HEK293T (cell line): Measurements from ENCODE around the gene FAM47E.

ENCODE experiments used
- CTCF ChIA-PET: fragments of 350-600 bp; formaldehyde crosslinking; extraction: SDS; loops from one replicate; lab custom pipeline; 2021; ENCODE audit warnings: antibody characterized with exemption, inconsistent platforms; lab: Yijun Ruan, JAX
- POLR2A ChIA-PET: fragments of 350-600 bp; formaldehyde crosslinking; extraction: SDS; loops from one replicate; lab custom pipeline; 2020; ENCODE audit warnings: antibody characterized with exemption, inconsistent platforms; lab: Yijun Ruan, JAX
- DNase-seq: peaks from one replicate; pipeline ENCODE4 v3.0.0; 2012; ENCODE audit warnings: mixed read lengths; ENCODE audit errors: extremely low spot score
- ARNT ChIP-seq: fragments of 450-650 bp; IDR thresholded peaks from 2 replicates; pipeline ENCODE4 v1.6.1; 2017; ENCODE audit warnings: mild to moderate bottlenecking
- BHLHE40 ChIP-seq: fragments of 450-650 bp; IDR thresholded peaks from 2 replicates; pipeline ENCODE4 v1.6.1; 2016; ENCODE audit warnings: mild to moderate bottlenecking, moderate library complexity, borderline replicate concordance
- CTBP1 ChIP-seq: fragments of 450-650 bp; IDR thresholded peaks from 2 replicates; pipeline ENCODE4 v1.6.1; 2016; ENCODE audit warnings: borderline replicate concordance
- ELF4 ChIP-seq: fragments of 450-650 bp; IDR thresholded peaks from 2 replicates; pipeline ENCODE4 v1.6.1; 2017; ENCODE audit warnings: antibody characterized with exemption
- FOXA1 ChIP-seq: fragments of 450-650 bp; IDR thresholded peaks from 2 replicates; pipeline ENCODE4 v1.6.1; 2016; ENCODE audit warnings: mild to moderate bottlenecking
- FOXK2 ChIP-seq: fragments of 450-650 bp; IDR thresholded peaks from 2 replicates; pipeline ENCODE4 v1.6.1; 2016; ENCODE audit warnings: mild to moderate bottlenecking
- FOXM1 ChIP-seq: fragments of 450-650 bp; IDR thresholded peaks from 2 replicates; pipeline ENCODE4 v1.6.1; 2017; ENCODE audit warnings: mild to moderate bottlenecking, borderline replicate concordance
- HDGF ChIP-seq: fragments of 450-650 bp; IDR thresholded peaks from 2 replicates; pipeline ENCODE4 v1.6.1; 2017; ENCODE audit warnings: antibody characterized with exemption, borderline replicate concordance
- L3MBTL2 ChIP-seq: fragments of 450-650 bp; conservative IDR thresholded peaks from 2 replicates; pipeline ENCODE4 v1.6.1; 2016; ENCODE audit warnings: mild to moderate bottlenecking
- LEF1 ChIP-seq: fragments of 450-650 bp; IDR thresholded peaks from 2 replicates; pipeline ENCODE4 v1.6.1; 2017; ENCODE audit warnings: mild to moderate bottlenecking, borderline replicate concordance
- NFRKB ChIP-seq: fragments of 450-650 bp; IDR thresholded peaks from 2 replicates; pipeline ENCODE4 v1.6.1; 2016; ENCODE audit warnings: mild to moderate bottlenecking, moderate library complexity
- SP1 ChIP-seq: fragments of 450-650 bp; IDR thresholded peaks from 2 replicates; pipeline ENCODE4 v1.6.1; 2017
- SUZ12 ChIP-seq: fragments of 450-650 bp; IDR thresholded peaks from 2 replicates; pipeline ENCODE4 v1.6.1; 2016; ENCODE audit warnings: mild to moderate bottlenecking
- TARDBP ChIP-seq: fragments of 450-650 bp; IDR thresholded peaks from 2 replicates; pipeline ENCODE4 v1.6.1; 2016
- ZNF384 ChIP-seq: fragments of 450-650 bp; IDR thresholded peaks from 2 replicates; pipeline ENCODE4 v1.6.1; 2016
- TF ChIP-seq, protein P1 (sequence below): fragments of 450-650 bp; IDR thresholded peaks from 2 replicates; pipeline ENCODE4 v1.6.1; 2016

FAM47E gene

DNA sequence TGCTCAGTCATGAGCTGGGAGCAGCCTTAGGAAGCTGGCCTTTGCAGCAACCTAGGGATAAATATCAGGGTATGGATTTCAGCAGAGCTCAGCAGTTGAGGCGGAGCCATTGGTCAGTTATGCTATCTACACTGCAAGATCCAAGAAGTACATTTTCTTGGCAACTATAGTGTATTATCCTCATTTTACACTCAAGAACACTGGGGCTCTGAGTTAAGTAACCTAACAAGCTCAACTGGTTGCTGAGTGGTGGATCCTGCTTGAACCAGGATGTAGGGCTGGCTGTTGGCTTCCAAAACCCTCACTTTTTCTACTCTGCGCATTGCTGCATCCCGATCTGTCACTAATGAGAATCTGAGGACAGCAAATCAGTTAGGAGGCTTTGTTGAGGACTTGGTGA, 36.4 kb upstream of the FAM47E start:
- ChIA-PET POLR2A (interaction anchor here (1.0 to 1.1 kb wide), 2 partner anchors 9 to 91 kb away, joined by 3 to 4 read pairs; no protein-coding TSS in a partner anchor), CTCF (no interaction called here)
- TF ChIP-seq SUZ12 (no peak), SP1 (no peak), ELF4 (no peak), FOXK2 (no peak), ZNF384 (no peak), BHLHE40 (no peak), CTBP1 (no peak), FOXM1 (no peak), TARDBP (no peak), NFRKB (no peak), L3MBTL2 (no peak), ARNT (no peak)
- TF ChIP-seq, protein P1, sequence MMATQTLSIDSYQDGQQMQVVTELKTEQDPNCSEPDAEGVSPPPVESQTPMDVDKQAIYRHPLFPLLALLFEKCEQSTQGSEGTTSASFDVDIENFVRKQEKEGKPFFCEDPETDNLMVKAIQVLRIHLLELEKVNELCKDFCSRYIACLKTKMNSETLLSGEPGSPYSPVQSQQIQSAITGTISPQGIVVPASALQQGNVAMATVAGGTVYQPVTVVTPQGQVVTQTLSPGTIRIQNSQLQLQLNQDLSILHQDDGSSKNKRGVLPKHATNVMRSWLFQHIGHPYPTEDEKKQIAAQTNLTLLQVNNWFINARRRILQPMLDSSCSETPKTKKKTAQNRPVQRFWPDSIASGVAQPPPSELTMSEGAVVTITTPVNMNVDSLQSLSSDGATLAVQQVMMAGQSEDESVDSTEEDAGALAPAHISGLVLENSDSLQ = no peak
- no peak for DNase-seq

DNA sequence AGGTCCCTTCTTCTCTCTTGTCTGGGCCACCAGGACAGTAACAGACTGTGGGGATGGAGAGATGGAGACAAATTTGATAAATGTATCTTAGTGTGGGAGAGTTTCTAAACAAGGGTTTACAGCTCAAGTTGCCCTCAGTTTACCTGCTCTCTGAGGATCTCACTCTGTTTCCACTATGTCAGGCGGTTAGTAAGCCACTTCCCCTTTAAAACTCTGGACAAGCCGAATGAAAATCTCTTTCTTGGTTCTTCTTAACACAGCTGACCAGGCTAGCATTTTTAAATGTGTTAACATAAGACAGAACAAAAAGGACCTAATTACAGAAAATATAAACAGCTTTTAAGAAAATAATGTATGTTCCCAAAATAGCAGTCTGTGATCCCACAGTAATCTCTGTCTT, 35.0 kb upstream of the FAM47E start:
- CTCF ChIA-PET = no interaction called here
- TF ChIP-seq FOXK2 (no peak), ZNF384 (no peak), SP1 (no peak), NFRKB (no peak), FOXM1 (no peak), TARDBP (no peak), SUZ12 (no peak)
- POLR2A ChIA-PET = no interaction called here
- DNase-seq = no peak

DNA sequence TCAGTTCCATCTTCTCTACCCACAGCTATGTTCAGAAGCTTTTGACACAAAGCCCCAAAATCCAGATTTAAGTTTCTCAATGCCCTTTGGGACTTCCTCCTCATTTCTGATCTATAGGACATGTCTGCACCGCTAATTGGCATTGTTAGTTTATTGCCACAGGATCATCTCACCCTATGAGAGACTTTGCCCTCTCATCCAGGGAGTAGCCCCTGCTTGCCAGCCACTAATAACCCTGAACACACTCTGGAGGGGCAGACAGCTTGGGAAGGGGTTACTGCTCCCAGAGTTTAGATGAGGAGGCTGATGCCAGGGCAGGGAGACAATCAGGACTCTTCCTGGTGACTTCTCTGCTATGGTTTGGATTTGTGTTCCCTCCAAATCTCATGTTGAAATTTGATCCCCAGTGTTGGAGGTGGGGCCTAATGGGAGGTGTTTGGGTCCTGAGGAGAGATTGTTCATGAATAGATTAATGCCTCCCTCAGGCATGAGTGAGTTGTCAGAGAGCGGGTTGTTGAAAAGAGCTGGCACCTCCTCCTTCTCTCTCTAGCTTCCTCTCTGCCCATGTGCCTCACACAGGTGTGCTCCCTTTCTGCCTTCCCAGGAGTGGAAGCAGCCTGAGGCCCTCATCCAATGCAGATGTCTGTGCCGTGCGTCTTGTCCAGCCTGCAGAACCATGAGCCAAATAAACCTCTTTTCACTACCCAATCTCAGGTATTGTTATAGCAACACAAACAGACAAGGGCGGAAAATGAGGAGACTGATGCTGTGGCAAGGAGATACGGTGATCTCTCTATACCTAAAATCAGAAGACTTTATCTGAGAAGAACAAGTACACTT, 34.3 kb upstream of the FAM47E start:
- DNase-seq = no peak
- POLR2A ChIA-PET = no interaction called here
- no peak for TF ChIP-seq FOXM1
- no peak for TF ChIP-seq ZNF384
- no peak for TF ChIP-seq FOXK2
- no peak for TF ChIP-seq L3MBTL2
- TF ChIP-seq ARNT = no peak
- TF ChIP-seq TARDBP = no peak
- CTCF ChIA-PET = no interaction called here

DNA sequence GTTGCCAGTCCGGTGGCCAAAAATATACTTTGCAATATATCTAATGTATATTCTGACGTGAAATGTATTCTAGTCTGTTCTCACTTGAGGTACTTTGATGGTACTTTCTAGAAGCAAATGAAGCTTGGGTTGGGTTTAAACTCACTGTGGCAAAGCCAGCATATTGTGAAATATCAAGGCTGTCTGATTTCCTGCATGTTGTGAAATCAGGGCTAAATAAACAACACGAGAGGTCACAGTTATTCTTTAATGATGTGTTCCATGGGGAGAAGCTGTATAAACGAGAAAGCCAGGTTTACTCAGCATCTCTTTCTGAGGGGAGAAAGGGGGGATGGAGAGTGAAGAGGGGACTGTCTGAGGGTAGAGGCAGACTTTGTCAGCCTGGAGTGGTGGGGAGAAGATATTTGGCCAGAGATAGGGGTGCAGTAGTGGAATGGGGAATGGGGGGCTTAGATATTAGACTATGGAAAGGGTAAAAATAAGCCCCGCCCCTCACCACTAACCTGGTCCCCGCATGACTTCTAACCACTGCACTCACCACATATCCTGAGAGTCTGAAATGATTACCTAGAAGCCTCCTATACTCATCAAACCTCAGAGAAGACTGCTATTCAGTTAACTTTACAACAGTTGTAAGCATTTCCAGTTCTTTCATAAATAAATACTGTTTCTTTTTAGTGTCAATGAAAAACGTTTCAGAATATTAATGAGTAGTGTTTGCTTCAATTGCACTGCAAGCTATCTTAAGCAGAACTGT, 32.0 kb upstream of the FAM47E start:
- CTCF ChIA-PET = no interaction called here
- POLR2A ChIA-PET = no interaction called here
- DNase-seq = no peak
- TF ChIP-seq ZNF384 = no peak
- TF ChIP-seq, protein P1 = no peak
- no peak for TF ChIP-seq NFRKB
- no peak for TF ChIP-seq LEF1
- TF ChIP-seq SUZ12 = no peak
- TF ChIP-seq L3MBTL2 = no peak
- TF ChIP-seq BHLHE40 = no peak
- TF ChIP-seq ELF4 = no peak
- TF ChIP-seq CTBP1 = no peak
- TF ChIP-seq SP1 = no peak
- no peak for TF ChIP-seq FOXM1
- TF ChIP-seq TARDBP = no peak
- no peak for TF ChIP-seq FOXK2
- TF ChIP-seq HDGF = no peak
- no peak for TF ChIP-seq FOXA1
- TF ChIP-seq ARNT = no peak

DNA sequence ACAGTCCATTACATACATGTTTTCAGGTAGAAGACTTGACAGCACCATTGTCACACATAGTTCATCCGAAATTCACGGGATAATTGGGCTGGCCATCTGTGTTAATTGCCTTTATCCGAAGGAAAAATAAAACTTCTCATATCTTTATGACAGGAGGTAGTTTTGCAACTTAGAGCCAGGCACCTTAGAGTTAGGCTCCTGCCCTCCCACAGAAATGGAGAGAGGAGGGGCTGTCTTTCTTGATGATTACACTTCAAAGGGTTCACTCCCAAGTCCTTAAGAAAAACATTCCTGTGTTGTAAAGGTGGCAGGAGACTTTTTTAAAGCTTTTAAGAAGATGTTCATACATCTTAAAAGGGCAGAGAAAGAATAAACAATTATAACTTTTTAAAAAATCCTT, 27.4 kb upstream of the FAM47E start:
- CTCF ChIA-PET = no interaction called here
- TF ChIP-seq FOXK2 = no peak
- TF ChIP-seq ELF4 = no peak
- no peak for TF ChIP-seq FOXM1
- TF ChIP-seq ARNT = no peak
- no peak for TF ChIP-seq SUZ12
- TF ChIP-seq, protein P1 = no peak
- no peak for DNase-seq
- POLR2A ChIA-PET = no interaction called here

DNA sequence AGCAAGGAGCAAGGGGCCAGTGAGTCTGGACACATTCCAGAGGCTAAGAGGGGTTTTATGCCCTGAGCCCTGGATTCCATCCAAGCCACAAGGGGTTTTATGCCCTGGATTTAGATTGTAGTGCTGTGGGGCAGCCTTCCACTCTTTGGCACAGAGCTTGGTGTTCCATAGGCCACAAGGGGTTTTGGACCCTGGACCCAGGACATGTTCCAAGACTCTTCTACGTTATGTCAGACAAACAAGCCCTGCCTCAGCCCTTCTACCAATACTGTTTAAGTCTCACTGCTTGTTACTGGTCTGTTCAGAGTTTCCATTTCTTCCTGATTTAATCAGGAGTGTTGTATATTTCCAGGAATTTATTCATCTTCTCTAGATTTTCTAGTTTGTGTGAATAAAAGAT, 25.1 kb upstream of the FAM47E start:
- DNase-seq = no peak
- POLR2A ChIA-PET = no interaction called here
- TF ChIP-seq L3MBTL2 (no peak), CTBP1 (no peak), LEF1 (no peak), HDGF (no peak), NFRKB (no peak), ZNF384 (no peak), FOXK2 (no peak), TARDBP (no peak), ARNT (no peak), SUZ12 (no peak), FOXM1 (no peak), SP1 (no peak), BHLHE40 (no peak), FOXA1 (no peak), ELF4 (no peak)
- TF ChIP-seq, protein P1 = no peak
- CTCF ChIA-PET = no interaction called here
